ENCODE measurements around the gene TMEM234. TPM values are rescaled to one million over a fixed set of nuclear protein-coding genes. Genes with fewer than 3 reads are reported as not detected.

TMEM234 gene
- total and polyA plus RNA-seq, 10 of the 15 experiments (the other 5 are each of a cell fraction or from before 2014, with no cell fraction given), result 2.9 to 10.9 (median 6.4) TPM

DNA sequence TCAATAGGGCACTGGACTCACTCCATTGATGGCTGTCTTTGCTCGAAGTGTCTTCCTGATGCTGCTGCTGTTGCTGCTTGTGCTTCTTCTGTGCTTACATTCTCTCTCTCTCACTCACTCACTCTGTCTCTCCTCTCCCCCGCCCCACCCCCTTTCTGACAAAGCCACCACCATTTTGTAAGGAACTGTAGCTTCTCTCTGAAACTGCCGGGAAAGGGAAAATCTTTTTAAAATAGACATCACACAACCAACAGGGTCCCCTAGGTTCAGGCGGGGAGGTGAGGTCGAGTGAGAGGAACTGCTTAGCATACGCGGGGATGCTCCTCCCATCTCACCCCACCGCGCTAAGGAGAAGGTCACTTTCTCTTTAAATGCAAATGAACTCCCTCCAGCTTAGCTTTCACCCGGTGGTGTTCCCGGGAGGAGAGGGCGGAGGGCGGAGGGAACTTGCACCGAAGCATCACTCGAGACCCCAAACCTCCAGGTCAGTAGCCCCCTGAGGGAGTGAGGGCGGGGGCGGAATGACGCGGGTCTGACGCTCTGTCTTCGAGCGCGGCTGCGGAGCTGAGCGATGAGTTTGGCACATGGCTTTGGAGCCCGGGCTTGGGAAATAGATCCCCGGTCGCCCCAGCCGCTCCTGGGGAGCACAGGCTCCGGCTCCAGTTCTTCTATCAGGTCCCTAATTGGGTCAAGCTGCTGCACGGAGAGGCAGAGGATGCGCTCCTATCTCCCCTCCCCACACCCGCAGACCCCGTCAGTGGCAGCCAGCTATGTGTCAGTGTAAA, 21.7 kb downstream of the TMEM234 start, which contains the start of gene CCDC28B:
Gene CCDC28B (plus strand): TSS at position 370 of the 785 bp plus-strand sequence. CDS start 1,341 bp downstream, outside the sequence.
- ChIA-PET RAD21 (ENCODE audit: unreplicated experiment) (interaction anchor here (1.0 to 4.2 kb wide), 12 partner anchors 10 to 194 kb away, joined by 3 to 22 read pairs (median 4); partner anchors contain the start of genes BSDC1, KPNA6, TMEM39B and TXLNA), SMC1A (ENCODE audit: uncharacterized antibody, unreplicated experiment) (interaction anchor here (0.8 to 2.4 kb wide), 12 partner anchors 9 to 127 kb away, joined by 3 to 26 read pairs (median 5); partner anchors contain the start of genes KPNA6, TMEM39B and TXLNA), CTCF (interaction anchor here (0.8 to 3.7 kb wide), 13 partner anchors 8 to 136 kb away, joined by 3 to 27 read pairs (median 4); partner anchors contain the start of genes KPNA6, MARCKSL1, TMEM39B and TXLNA), POLR2A (interaction anchor here (0.6 to 2.8 kb wide), 21 partner anchors 11 to 692 kb away, joined by 3 to 25 read pairs (median 4); partner anchors contain the start of genes HDAC1, KPNA6, MARCKSL1 and PTP4A2)
- H3K27me3 ChIP-seq (replicated peaks in 1 of 2; ENCODE audit: control insufficient read depth in 2 of 2, insufficient read depth in 2 of 2, low read length in 1 of 2), result no peaks in the 10 kb centered on the region
- no peaks in the 10 kb centered on the region for H3K9me3 ChIP-seq (replicated peaks; ENCODE audit: control insufficient read depth, insufficient read depth, low read length)
- ATAC-seq (peak; percentile 66), DNase-seq (ENCODE audit: low read depth, low spot score) (peak; percentile 34), FAIRE-seq (peak; percentile 78)
- peaks cover 16% of the 10 kb centered on the region for H3K4me1 ChIP-seq (ENCODE audit: control insufficient read depth, insufficient read depth, low read length)
- WGBS (ENCODE audit: insufficient coverage, insufficient replicate concordance, low lambda C conversion rate, missing lambda C conversion rate), result under 1% methylated on average over 27 of the region's 34 CpGs
- H3K9ac ChIP-seq (ENCODE audit: control insufficient read depth, insufficient read depth, low read length), result peak within 1 kb of the TSS; percentile 82
- H2AFZ ChIP-seq (ENCODE audit: control insufficient read depth, low read depth, low read length), result peak within 1 kb of the TSS; percentile 71
- intact Hi-C loops (cut with micrococcal nuclease; ENCODE audit: unreplicated experiment), result loop anchor here (2.0 to 5.0 kb wide), 3 partner anchors 20 to 212 kb away; no protein-coding TSS in a partner anchor
- peak within 1 kb of the TSS; percentile 90 for H3K4me3 ChIP-seq
- H4K20me1 ChIP-seq (ENCODE audit: control insufficient read depth, insufficient read depth), result no peaks in the 10 kb centered on the region
- H3K79me2 ChIP-seq (ENCODE audit: control insufficient read depth, insufficient read depth, low read length), result peaks cover 19% of the 10 kb centered on the region
- peak within 1 kb of the TSS; percentile 89 for H3K27ac ChIP-seq (ENCODE audit: control insufficient read depth, insufficient read depth)
- peak within 1 kb of the TSS; percentile 88 for H3K4me2 ChIP-seq (ENCODE audit: control insufficient read depth, insufficient read depth)
- in situ Hi-C loops (cut with MboI), result no loop called here
- BruUV-seq (replicated peaks), result no TSS peak
- peaks cover 14 to 15% of the 10 kb centered on the region in 2 experiments for H3K36me3 ChIP-seq (ENCODE audit: control insufficient read depth in 2 of 2, insufficient read depth in 2 of 2, low read length in 1 of 2)
- TF ChIP-seq YBX1 (IDR thresholded peaks at IDR 0.05) (no peak), NR2C2 (IDR thresholded peaks at IDR 0.05; ENCODE audit: borderline replicate concordance, control insufficient read depth, insufficient read length, low read depth) (no peak), CREB1 (IDR thresholded peaks at IDR 0.05; ENCODE audit: low read depth) (peak; percentile 83), SMAD1 (IDR thresholded peaks at IDR 0.05; ENCODE audit: low read depth, partially characterized antibody) (no peak), POLR2AphosphoS5 (IDR thresholded peaks at IDR 0.05; ENCODE audit: low read length) (0 out of 2 replicates have a peak, but pooled peaks have one; percentile 18), RELA (IDR thresholded peaks at IDR 0.05; ENCODE audit: borderline replicate concordance, partially characterized antibody) (peak; percentile 35), YY1 (IDR thresholded peaks at IDR 0.05; ENCODE audit: low read depth, low read length) (peak; percentile 70), EP300 (IDR thresholded peaks at IDR 0.05; ENCODE audit: borderline replicate concordance in 1 of 2, control insufficient read depth in 1 of 2, low read depth in 2 of 2, low read length in 2 of 2) (peak in 1 of 2 experiments; percentile 20; a peak in 1 of 4 replicates), SIN3A (IDR thresholded peaks at IDR 0.05; ENCODE audit: low read depth, low read length) (peak; percentile 49; the same call in 1 of the 2 replicates), SMC3 (IDR thresholded peaks at IDR 0.05; ENCODE audit: borderline replicate concordance, low read length) (peak; percentile 19; the same call in 1 of the 2 replicates), POU2F2 (IDR thresholded peaks at IDR 0.05; ENCODE audit: borderline replicate concordance, low read depth, low read length) (peak; percentile 98; the same call in 2 of the 3 replicates)
- TF ChIP-seq, protein P1, sequence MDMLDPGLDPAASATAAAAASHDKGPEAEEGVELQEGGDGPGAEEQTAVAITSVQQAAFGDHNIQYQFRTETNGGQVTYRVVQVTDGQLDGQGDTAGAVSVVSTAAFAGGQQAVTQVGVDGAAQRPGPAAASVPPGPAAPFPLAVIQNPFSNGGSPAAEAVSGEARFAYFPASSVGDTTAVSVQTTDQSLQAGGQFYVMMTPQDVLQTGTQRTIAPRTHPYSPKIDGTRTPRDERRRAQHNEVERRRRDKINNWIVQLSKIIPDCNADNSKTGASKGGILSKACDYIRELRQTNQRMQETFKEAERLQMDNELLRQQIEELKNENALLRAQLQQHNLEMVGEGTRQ (IDR thresholded peaks at IDR 0.05; ENCODE audit: borderline replicate concordance, low read depth, low read length), result no peak
- TF ChIP-seq, protein P2, sequence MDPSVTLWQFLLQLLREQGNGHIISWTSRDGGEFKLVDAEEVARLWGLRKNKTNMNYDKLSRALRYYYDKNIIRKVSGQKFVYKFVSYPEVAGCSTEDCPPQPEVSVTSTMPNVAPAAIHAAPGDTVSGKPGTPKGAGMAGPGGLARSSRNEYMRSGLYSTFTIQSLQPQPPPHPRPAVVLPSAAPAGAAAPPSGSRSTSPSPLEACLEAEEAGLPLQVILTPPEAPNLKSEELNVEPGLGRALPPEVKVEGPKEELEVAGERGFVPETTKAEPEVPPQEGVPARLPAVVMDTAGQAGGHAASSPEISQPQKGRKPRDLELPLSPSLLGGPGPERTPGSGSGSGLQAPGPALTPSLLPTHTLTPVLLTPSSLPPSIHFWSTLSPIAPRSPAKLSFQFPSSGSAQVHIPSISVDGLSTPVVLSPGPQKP (IDR thresholded peaks at IDR 0.05; ENCODE audit: low read depth, low read length), result no peak; the same call in 1 of the 2 replicates
- TF ChIP-seq, protein P3, sequence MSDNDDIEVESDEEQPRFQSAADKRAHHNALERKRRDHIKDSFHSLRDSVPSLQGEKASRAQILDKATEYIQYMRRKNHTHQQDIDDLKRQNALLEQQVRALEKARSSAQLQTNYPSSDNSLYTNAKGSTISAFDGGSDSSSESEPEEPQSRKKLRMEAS (IDR thresholded peaks at IDR 0.05; ENCODE audit: low read depth, low read length), result peak; percentile 70; the same call in 1 of the 2 replicates
- TF ChIP-seq, protein P4, sequence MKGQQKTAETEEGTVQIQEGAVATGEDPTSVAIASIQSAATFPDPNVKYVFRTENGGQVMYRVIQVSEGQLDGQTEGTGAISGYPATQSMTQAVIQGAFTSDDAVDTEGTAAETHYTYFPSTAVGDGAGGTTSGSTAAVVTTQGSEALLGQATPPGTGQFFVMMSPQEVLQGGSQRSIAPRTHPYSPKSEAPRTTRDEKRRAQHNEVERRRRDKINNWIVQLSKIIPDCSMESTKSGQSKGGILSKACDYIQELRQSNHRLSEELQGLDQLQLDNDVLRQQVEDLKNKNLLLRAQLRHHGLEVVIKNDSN (IDR thresholded peaks at IDR 0.05; ENCODE audit: borderline replicate concordance, extremely low read length, insufficient read depth, low read depth, low read length), result no peak
- TF ChIP-seq, protein P5, sequence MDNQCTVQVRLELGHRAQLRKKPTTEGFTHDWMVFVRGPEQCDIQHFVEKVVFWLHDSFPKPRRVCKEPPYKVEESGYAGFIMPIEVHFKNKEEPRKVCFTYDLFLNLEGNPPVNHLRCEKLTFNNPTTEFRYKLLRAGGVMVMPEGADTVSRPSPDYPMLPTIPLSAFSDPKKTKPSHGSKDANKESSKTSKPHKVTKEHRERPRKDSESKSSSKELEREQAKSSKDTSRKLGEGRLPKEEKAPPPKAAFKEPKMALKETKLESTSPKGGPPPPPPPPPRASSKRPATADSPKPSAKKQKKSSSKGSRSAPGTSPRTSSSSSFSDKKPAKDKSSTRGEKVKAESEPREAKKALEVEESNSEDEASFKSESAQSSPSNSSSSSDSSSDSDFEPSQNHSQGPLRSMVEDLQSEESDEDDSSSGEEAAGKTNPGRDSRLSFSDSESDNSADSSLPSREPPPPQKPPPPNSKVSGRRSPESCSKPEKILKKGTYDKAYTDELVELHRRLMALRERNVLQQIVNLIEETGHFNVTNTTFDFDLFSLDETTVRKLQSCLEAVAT (IDR thresholded peaks at IDR 0.05), result 0 out of 2 replicates have a peak, but pooled peaks have one; percentile 36

Measured in GM12878 (cell line).